CD4-positive, alpha-beta T cell (primary cell): ENCODE results near the gene TMEM63A. TPM values are rescaled to one million over a fixed set of nuclear protein-coding genes. Genes with fewer than 3 reads are reported as not detected.

Source experiments
- ATAC-seq: fragments of 200-7000 bp; cut with Tn5 transposase; one replicate; pipeline ENCODE4 v1.10.0; 2022; ENCODE audit warnings: mild to moderate bottlenecking; ENCODE audit not compliant: poor library complexity
- CTCF ChIA-PET: fragments of 350-600 bp; sonication (Branson Sonifier 250); formaldehyde crosslinking; loops from one replicate; lab custom pipeline; 2021; ENCODE audit warnings: antibody characterized with exemption, inconsistent platforms; lab: Charles Lee
- POLR2A ChIA-PET: fragments of 350-600 bp; sonication (Branson Sonifier 250); formaldehyde crosslinking; loops from one replicate; lab custom pipeline; 2021; ENCODE audit warnings: antibody characterized with exemption, inconsistent platforms; lab: Charles Lee
- DNase-seq, 14 experiments: peaks; one replicate each; pipeline ENCODE4 v3.0.0-alpha.2; 2013 to 2020; ENCODE audit warnings: mixed read lengths in 2 of 14
- H3K27ac ChIP-seq, 2 donors: one replicate each; pipeline versions ENCODE4 v1.5.1 to v1.7.0; 2013; ENCODE audit warnings: low read length in 2 of 2, low read depth in 1 of 2, mild to moderate bottlenecking in 1 of 2
- H3K27me3 ChIP-seq, 2 experiments: 1 replicate in 1 of 2; 2 replicates in 1 of 2; pipeline versions ENCODE4 v1.6.1 to v1.7.0; 2013; ENCODE audit warnings: low read length in 2 of 2, control low read depth in 1 of 2, mild to moderate bottlenecking in 1 of 2, moderate library complexity in 1 of 2; ENCODE audit not compliant: insufficient read depth in 2 of 2, control insufficient read depth in 1 of 2
- H3K36me3 ChIP-seq: one replicate; pipeline ENCODE4 v1.6.1; 2013; ENCODE audit warnings: low read length, control low read depth; ENCODE audit not compliant: insufficient read depth
- H3K4me1 ChIP-seq: one replicate; pipeline ENCODE4 v1.6.1; 2013; ENCODE audit warnings: low read length, control low read depth; ENCODE audit not compliant: insufficient read depth
- H3K4me3 ChIP-seq: one replicate; pipeline ENCODE4 v1.5.1; 2013; ENCODE audit warnings: mild to moderate bottlenecking, low read length, moderate library complexity
- H3K9me3 ChIP-seq, 2 experiments: 1 replicate in 1 of 2; 2 replicates in 1 of 2; pipeline versions ENCODE4 v1.6.1 to v1.7.0; 2013; ENCODE audit warnings: low read length in 2 of 2, mild to moderate bottlenecking in 2 of 2, control low read depth in 1 of 2, moderate library complexity in 1 of 2; ENCODE audit not compliant: control insufficient read depth in 1 of 2, insufficient read depth in 1 of 2
- H3K27ac Mint-ChIP-seq: one replicate; pipeline ENCODE4 v1.8.0; 2020; ENCODE audit warnings: mixed read lengths
- H3K27me3 Mint-ChIP-seq: one replicate; pipeline ENCODE4 v1.8.0; 2021; ENCODE audit warnings: mixed read lengths
- H3K36me3 Mint-ChIP-seq: one replicate; pipeline ENCODE4 v1.8.0; 2021; ENCODE audit warnings: low read depth, mixed read lengths
- H3K4me1 Mint-ChIP-seq: one replicate; pipeline ENCODE4 v1.8.0; 2021; ENCODE audit warnings: low read depth, mixed read lengths
- H3K4me3 Mint-ChIP-seq: one replicate; pipeline ENCODE4 v1.8.0; 2020; ENCODE audit warnings: mild to moderate bottlenecking, mixed read lengths
- H3K9me3 Mint-ChIP-seq: one replicate; pipeline ENCODE4 v1.8.0; 2020; ENCODE audit warnings: mixed read lengths
- intact Hi-C, 2 experiments: fragments of 100-400 bp; cut with DNase I in 1 of 2; cut with micrococcal nuclease in 1 of 2; formaldehyde crosslinking; loops; one replicate each; pipeline versions ENCODE4 v1.15.1 to v1.9.0; 2023 to 2025; cut with DNase I, micrococcal nuclease
- total RNA-seq, 174 experiments: library from RNA in 2 of 174; stranded (reverse) in 2 of 174; gene quantifications; one replicate each; pipeline ENCODE4 v1.2.3 and lab custom pipeline; 2021 to 2026
- TF ChIP-seq, protein P1 (sequence below): fragments of 200-600 bp; IDR thresholded peaks from one replicate; pipeline ENCODE4 v1.8.0; 2022; ENCODE audit warnings: antibody characterized with exemption, mild to moderate bottlenecking

TMEM63A gene
- total RNA-seq, 2 experiments from 2014 or later: 199 to 204 TPM

DNA sequence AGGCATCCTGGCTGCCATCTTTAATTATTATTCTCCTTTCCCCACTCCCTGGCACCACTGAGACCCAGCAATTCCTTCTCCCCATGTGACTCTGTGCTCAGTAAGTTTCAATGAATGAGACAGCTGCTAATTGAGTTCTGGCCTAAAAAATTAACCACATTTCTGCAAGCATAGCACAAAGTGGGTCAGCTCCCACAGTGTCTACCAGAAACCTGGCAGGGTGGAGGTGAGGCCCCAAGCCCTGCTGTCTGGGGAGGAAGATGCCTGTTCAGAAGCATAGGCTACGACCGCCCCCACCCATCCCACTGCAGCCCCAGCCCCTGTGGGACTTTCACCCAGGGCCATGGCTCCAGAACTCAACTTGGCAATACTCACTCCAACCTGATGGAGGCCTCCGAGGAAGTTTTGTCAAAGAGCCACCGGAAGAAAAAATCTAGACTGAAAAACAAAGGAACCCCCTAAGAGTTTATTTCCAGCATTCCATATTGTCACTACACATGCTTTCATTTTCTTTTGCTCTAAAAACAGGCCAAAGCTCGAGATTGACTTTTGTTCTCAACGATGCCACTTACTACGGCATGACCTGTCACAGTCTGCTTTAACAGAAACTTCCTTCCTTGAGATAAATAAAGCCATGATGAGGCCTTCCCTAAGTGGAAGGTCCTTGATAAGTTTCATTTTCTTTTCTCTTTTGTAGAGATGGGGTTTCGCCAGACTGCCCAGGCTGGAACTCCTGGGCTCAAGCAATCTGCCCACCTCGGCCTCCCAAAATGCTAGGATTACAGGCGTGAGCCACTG, 26.5 kb downstream of the TMEM63A start:
- no peaks in the 10 kb centered on the region for H3K27me3 ChIP-seq
- H3K9me3 ChIP-seq: no peaks in the 10 kb centered on the region
- peaks cover 96% of the 10 kb centered on the region for H3K36me3 ChIP-seq
- intact Hi-C loops: loop anchor here in 1 of 2 experiments (5.0 kb wide), 1 partner anchor 122 kb away; no protein-coding TSS in a partner anchor
- TF ChIP-seq, protein P1, sequence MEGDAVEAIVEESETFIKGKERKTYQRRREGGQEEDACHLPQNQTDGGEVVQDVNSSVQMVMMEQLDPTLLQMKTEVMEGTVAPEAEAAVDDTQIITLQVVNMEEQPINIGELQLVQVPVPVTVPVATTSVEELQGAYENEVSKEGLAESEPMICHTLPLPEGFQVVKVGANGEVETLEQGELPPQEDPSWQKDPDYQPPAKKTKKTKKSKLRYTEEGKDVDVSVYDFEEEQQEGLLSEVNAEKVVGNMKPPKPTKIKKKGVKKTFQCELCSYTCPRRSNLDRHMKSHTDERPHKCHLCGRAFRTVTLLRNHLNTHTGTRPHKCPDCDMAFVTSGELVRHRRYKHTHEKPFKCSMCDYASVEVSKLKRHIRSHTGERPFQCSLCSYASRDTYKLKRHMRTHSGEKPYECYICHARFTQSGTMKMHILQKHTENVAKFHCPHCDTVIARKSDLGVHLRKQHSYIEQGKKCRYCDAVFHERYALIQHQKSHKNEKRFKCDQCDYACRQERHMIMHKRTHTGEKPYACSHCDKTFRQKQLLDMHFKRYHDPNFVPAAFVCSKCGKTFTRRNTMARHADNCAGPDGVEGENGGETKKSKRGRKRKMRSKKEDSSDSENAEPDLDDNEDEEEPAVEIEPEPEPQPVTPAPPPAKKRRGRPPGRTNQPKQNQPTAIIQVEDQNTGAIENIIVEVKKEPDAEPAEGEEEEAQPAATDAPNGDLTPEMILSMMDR: no peak
- Mint-ChIP-seq H3K4me3 (no peak overlapping the region), H3K4me1 (peaks cover 27% of the 10 kb centered on the region), H3K36me3 (peaks cover 97% of the 10 kb centered on the region), H3K27ac (peak overlapping the region; percentile 81), H3K9me3 (no peaks in the 10 kb centered on the region), H3K27me3 (no peaks in the 10 kb centered on the region)
- no peak overlapping the region for H3K4me3 ChIP-seq
- ChIA-PET CTCF (interaction anchor here (0.6 to 1.5 kb wide), 3 partner anchors 27 to 246 kb away, joined by 3 read pairs; partner anchors contain the start of gene TMEM63A), POLR2A (interaction anchor here (0.7 to 3.6 kb wide), 9 partner anchors 10 to 77 kb away, joined by 3 to 18 read pairs (median 3); partner anchors contain the start of gene PYCR2)
- ATAC-seq (peak; percentile 37), DNase-seq (no peak)
- H3K27ac ChIP-seq: peak overlapping the region in 1 of 2 donors; percentile 15
- H3K4me1 ChIP-seq: peaks cover 46% of the 10 kb centered on the region

GRCh38 chr1:225853441-225853840, 28.7 kb downstream of the TMEM63A start:
- ATAC-seq: no peak
- peak overlapping the region; percentile 81 for H3K27ac Mint-ChIP-seq
- H3K27me3 Mint-ChIP-seq: no peaks in the 10 kb centered on the region
- peaks cover 96% of the 10 kb centered on the region for H3K36me3 Mint-ChIP-seq
- Histone ChIP-seq H3K9me3 (no peaks in the 10 kb centered on the region), H3K4me3 (no peak overlapping the region), H3K36me3 (peaks cover 95% of the 10 kb centered on the region), H3K27me3 (no peaks in the 10 kb centered on the region), H3K27ac (no peak overlapping the region), H3K4me1 (peaks cover 61% of the 10 kb centered on the region)
- H3K4me1 Mint-ChIP-seq: peaks cover 46% of the 10 kb centered on the region
- no peak overlapping the region for H3K4me3 Mint-ChIP-seq
- DNase-seq: no peak
- intact Hi-C loops: no loop called here
- no peaks in the 10 kb centered on the region for H3K9me3 Mint-ChIP-seq
- CTCF ChIA-PET: no interaction called here
- POLR2A ChIA-PET: interaction anchor here (3.6 kb wide), 1 partner anchor 14 kb away, joined by 18 read pairs; no protein-coding TSS in a partner anchor
- TF ChIP-seq, protein P1: no peak

- DNase-seq (no peak), ATAC-seq (no peak)
- H3K4me3 ChIP-seq: no peak overlapping the region
- Mint-ChIP-seq H3K4me1 (peaks cover 55% of the 10 kb centered on the region), H3K4me3 (no peak overlapping the region), H3K9me3 (no peaks in the 10 kb centered on the region), H3K27me3 (no peaks in the 10 kb centered on the region), H3K27ac (peak overlapping the region; percentile 96), H3K36me3 (peaks cover 94% of the 10 kb centered on the region)
- H3K9me3 ChIP-seq: no peaks in the 10 kb centered on the region
- CTCF ChIA-PET: interaction anchor here (1.0 kb wide), 1 partner anchor 19 kb away, joined by 3 read pairs; no protein-coding TSS in a partner anchor
- no peaks in the 10 kb centered on the region for H3K27me3 ChIP-seq
- peaks cover 70% of the 10 kb centered on the region for H3K4me1 ChIP-seq
- TF ChIP-seq, protein P1: no peak
- POLR2A ChIA-PET: no interaction called here
- H3K36me3 ChIP-seq: peaks cover 97% of the 10 kb centered on the region
- intact Hi-C loops: no loop called here
- peak overlapping the region in 1 of 2 donors; percentile 17 for H3K27ac ChIP-seq
Observed at GRCh38 chr1:225852413-225853124, 29.6 kb downstream of the TMEM63A start.
